Measurements from ENCODE around the gene ARMC2. TPM values are rescaled to one million over a fixed set of nuclear protein-coding genes. Genes with fewer than 3 reads are reported as not detected.

Gene ARMC2
- total and polyA plus RNA-seq, 2 donors (not counting 3 experiments of a cell fraction or from before 2014, with no cell fraction given): 1.7 to 3.7 TPM

DNA sequence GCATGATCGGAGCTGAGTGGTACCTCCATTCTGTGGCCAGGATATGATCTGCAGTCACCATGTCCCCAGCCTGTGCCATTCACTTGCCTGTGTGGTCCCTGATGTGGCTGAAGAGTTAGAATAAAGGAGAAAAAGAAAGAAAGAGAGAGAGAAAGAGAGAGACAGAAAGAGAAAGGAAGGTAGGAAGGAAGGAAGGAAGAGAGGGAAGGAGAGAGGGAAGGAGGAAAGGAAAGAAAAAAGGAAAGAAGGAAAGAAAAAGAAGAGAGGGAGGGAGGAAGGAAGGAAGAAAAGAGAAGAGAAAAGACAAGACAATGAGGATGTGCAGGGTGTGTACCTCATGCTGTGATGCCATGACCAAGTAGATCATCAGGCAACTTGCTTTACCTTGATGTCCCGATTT lies 22.1 kb downstream of the ARMC2 start:
- no peak for DNase-seq (ENCODE audit: low read depth, low spot score)
- intact Hi-C loops (cut with micrococcal nuclease) (no loop called here), dilution Hi-C loops (cut with MboI; ENCODE audit: extremely low pct_ligation_motif_present, low sequenced_read_pairs) (no loop called here)
- no TSS peak for BruUV-seq (replicated peaks)
- H4K20me1 ChIP-seq (replicated peaks; ENCODE audit: control insufficient read depth, extremely low read depth, insufficient read depth, low read length): no peaks in the 10 kb centered on the region
- ChIA-PET CTCF (interaction anchor here (1.1 to 2.0 kb wide), 3 partner anchors 11 to 23 kb away, joined by 4 to 11 read pairs (median 5); no protein-coding TSS in a partner anchor), POLR2A (no interaction called here)
- H3K36me3 ChIP-seq (ENCODE audit: control insufficient read depth in 2 of 2, extremely low read depth in 1 of 2, insufficient read depth in 2 of 2, low read length in 2 of 2): no peaks in the 10 kb centered on the region
- H3K4me2 ChIP-seq (ENCODE audit: insufficient read depth, low read length): no peak overlapping the region
- no peak overlapping the region for H2AFZ ChIP-seq (ENCODE audit: low read depth, low read length)
- FAIRE-seq: no peak
- no peak overlapping the region for H3K4me3 ChIP-seq (replicated peaks in 1 of 3; ENCODE audit: insufficient read depth in 1 of 3, low read depth in 1 of 3, low read length in 3 of 3)
- no peaks in the 10 kb centered on the region for H3K79me2 ChIP-seq (ENCODE audit: control insufficient read depth, insufficient read depth, low read length)
- H3K27ac ChIP-seq (ENCODE audit: insufficient read depth, low read depth, low read length): no peak overlapping the region
- no peak overlapping the region for H3K9ac ChIP-seq (replicated peaks; ENCODE audit: extremely low read depth, insufficient read depth, low read length)
- no peaks in the 10 kb centered on the region for H3K4me1 ChIP-seq (ENCODE audit: control insufficient read depth, extremely low read depth, insufficient read depth, low read length)
- no peaks in the 10 kb centered on the region for H3K27me3 ChIP-seq (ENCODE audit: control insufficient read depth in 2 of 2, insufficient read depth in 2 of 2, low read length in 2 of 2)
- no peaks in the 10 kb centered on the region for H3K9me1 ChIP-seq (replicated peaks; ENCODE audit: control insufficient read depth, extremely low read depth, insufficient read depth, low read length)
- TF ChIP-seq FOS (IDR thresholded peaks at IDR 0.05; ENCODE audit: borderline replicate concordance, insufficient read depth, low read length) (no peak), POLR2AphosphoS5 (IDR thresholded peaks at IDR 0.05; ENCODE audit: insufficient read depth, low read depth, low read length) (no peak), EZH2 (IDR thresholded peaks at IDR 0.05; ENCODE audit: borderline replicate concordance, low read depth, low read length, severe bottlenecking) (no peak), JUN (IDR thresholded peaks at IDR 0.05; ENCODE audit: borderline replicate concordance, insufficient read depth, insufficient read length, low read depth) (no peak), GATA2 (IDR thresholded peaks at IDR 0.05; ENCODE audit: insufficient read depth, insufficient read length, low read depth, low read length) (no peak), POLR2A (IDR thresholded peaks at IDR 0.05; ENCODE audit: low read depth, low read length) (no peak), CTCF (IDR thresholded peaks at IDR 0.05; ENCODE audit: extremely low read depth in 1 of 2, insufficient read depth in 1 of 2, low read depth in 1 of 2, low read length in 2 of 2) (no peak), MAX (IDR thresholded peaks at IDR 0.05; ENCODE audit: insufficient read depth, insufficient read length) (no peak), MYC (IDR thresholded peaks at IDR 0.05; ENCODE audit: low read depth, low read length) (no peak)
- no peaks in the 10 kb centered on the region for H3K9me3 ChIP-seq (replicated peaks; ENCODE audit: control insufficient read depth, insufficient read depth, low read length)
